Jurkat, Clone E6-1 (cell line): ENCODE results near the gene IFI27.

Source experiments
- DNase-seq: peaks from one replicate; pipeline ENCODE4 v3.0.0-alpha.2; 2011; ENCODE audit warnings: low read depth, low spot score
- H3K4me3 ChIP-seq: 2 replicates; pipeline ENCODE4 v1.5.1; 2011; ENCODE audit warnings: mild to moderate bottlenecking, low read length, control low read depth, moderate library complexity

The IFI27 gene

DNA sequence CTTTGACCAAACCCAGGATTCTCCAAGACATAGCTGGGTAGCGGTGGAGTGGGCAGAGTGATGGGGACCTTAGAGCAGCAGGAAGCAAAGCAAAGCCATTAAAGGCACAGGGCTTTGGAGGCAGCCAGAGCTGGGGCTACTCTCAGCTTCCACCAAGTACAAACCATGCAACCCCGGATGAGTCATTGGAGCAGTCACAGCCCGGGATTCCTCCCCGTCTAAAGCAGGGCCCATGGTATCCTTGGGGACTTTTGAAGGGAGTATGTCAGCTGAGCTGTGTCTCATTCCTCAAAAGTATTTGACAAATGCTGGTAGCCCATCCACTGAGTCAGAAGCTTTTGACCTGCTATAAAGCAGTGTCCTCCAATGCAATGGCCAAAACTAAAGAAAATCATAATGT lies 9.7 kb upstream of the IFI27 start:
- H3K4me3 ChIP-seq: no peak overlapping the region
- no peak for DNase-seq

DNA sequence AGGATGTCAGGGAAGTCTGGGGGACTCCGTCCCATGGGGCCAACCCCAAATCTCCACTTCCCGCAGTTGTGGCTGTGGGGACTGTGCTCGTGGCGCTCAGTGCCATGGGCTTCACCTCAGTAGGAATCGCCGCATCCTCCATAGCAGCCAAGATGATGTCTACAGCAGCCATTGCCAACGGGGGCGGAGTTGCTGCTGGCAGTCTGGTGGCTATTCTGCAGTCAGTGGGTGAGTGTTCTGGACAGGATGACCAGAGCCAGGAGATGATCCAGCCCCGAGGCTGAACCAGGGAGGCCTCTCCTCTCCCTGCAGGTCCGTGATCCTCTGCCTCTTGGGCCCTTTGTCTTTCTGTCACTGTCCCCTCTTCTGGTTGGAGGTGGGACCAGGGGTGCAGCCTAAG lies 8.8 kb upstream of the IFI27 start:
- DNase-seq: no peak
- no peak overlapping the region for H3K4me3 ChIP-seq

DNA sequence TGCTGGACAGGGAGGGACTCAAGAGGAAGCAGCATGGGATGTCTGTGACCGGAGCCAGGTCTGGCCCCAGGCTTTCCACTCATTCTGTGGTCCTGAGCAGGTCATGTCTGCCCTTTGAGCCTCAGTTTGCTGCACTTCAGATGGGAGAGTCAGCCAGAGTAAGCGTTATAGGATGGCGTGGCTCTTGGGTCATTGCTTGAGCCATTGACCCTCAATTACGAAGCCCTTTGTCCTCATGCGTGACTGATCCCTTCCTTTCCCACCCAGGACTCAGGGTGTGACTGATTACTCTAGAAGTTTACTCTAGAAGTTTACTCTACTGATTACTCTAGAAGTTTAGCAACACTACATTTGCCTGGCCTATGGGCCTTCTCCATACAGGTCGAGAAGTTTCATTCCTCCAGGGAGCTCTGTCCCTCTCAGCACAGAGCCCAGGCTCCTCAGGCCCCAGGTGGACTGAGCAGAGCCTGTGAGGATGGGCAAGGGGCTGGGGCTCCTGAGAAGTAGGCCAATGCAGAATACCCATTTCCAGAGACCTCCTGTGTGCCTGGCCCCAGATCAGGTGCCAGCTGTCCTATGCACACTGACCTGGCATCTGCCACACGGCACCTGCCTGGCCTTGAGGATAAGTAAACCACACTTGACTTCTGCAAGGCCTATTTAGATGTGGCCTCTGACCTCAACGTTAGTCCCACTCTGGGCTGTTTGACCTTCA lies 7.6 kb upstream of the IFI27 start:
- no peak overlapping the region for H3K4me3 ChIP-seq
- DNase-seq: no peak

DNA sequence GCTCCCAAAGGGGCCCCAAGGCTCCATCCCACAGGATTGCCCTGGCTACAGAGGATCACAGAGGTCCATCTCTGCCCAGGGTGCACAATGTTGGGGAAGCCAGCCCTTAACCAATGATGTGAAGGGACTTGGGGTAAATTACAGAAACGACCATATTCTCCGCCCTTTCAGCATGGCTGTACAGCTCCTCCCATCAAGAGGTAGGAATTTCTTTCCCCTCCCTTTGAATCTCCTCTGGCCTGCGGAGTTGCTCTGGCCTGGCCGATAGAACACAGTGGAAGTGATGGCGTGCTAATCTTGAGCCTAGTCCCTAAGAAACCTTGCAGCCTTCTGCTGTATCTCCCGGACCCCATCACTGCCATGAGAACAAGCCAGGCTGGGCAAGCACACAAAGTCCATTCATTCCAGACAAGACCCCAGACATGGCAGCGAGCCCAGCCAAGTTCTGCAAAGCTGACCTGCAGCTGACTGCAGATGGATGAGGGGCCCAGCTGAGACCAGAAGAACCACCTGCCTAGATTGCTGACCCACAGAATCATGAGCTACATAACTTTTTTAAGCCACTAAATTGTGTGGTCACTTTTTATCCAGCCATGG lies 6.9 kb upstream of the IFI27 start:
- no peak overlapping the region for H3K4me3 ChIP-seq
- no peak for DNase-seq

DNA sequence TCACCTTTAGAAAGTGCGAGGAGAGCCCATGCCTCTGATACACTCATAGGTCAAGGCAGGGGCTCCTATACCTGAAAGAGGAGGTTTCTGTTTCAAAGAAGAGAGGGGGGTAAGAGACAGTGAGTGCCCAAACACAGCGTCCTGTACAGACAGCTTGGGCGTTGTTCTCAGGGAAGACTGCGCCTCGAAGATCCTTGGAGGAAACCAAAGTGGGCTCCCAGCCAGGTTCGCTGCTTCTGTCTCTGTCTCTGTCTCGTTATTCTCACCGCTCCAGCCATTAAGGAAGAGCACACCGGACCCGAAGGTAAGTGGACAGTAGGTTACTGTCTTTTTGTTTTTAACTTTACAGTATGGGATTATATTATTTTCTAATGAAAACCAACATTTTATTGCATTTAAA lies 5.8 kb upstream of the IFI27 start:
- no peak for DNase-seq
- no peak overlapping the region for H3K4me3 ChIP-seq

DNA sequence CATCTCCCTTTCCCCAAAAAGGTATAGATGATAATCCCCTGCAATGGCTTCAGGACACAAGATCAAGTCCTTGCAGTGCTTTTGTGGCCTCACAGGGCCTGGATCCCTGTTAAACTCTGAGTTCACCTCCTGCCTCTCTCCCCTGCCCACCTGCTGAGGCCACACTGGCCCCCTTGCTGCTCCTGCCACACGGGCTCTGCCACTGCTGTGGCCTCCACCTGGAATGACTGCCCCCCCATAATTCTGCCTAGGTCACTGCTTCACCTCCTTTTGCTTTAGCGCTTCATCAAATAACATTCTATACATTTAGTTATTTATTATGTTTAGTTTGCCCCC lies 653 bp upstream of the IFI27 start:
- DNase-seq: no peak
- no peak overlapping the region for H3K4me3 ChIP-seq

DNA sequence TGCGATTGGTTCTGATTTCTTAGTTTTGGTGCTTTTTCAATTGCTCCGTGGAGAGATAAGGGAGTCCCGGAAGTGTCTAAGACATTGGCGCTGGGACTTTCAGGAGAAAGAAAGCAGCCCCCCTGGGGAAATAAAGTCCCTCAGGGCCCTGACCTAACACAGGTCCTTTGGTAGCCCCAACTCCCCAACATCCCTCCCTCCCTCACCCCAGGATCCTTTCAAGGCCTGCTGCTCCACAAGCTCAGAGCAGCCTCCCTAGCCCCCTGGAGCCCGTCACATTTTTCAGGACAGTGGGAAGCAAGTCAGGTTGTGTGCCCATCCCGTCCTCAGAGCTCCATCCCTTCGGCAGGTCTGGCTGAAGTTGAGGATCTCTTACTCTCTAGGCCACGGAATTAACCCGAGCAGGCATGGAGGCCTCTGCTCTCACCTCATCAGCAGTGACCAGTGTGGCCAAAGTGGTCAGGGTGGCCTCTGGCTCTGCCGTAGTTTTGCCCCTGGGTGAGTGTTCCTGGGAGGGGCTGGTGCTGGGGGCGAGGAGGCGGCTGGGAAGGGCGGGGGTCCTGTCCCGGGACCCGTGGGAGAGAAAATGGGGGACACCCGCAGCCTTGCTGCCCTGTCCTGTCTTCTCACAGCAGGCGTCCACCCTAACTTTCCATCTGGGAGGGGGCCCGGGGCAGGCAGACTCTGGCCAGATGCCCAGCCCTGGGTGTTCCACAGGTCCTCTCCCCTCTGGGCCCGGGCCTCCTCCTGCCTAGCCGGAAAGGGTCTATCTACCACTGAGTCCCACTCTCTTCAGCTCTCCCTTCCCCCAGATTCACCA lies 950 bp downstream of the IFI27 start:
- H3K4me3 ChIP-seq: no peak overlapping the region
- no peak for DNase-seq

DNA sequence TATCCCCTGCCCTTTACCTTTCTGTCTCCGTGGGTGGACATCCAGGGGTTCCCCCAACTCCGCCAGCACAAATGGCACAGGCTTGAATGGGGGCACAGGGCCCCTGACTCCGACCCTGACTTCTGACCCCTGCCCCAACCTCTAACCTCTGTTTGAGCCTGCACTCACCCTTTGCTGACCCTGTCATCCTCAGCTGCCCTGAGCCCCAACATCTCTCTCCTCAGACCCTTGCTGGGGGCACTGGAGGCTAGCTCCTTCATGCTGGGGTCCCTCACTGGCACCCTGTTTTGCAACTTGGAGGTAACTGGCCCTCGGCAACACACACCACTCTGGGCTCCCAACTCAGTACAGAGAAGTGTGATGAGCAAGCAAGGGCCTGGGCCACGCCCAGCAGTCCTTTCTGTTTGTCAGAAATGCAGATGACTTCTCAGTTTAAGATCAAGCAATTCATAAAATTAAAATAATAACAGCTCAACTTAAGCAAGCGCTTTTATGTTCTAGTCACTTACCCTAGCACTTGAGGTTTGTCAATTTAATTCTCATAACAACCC lies 2.1 kb downstream of the IFI27 start:
- DNase-seq: no peak
- H3K4me3 ChIP-seq: no peak overlapping the region

DNA sequence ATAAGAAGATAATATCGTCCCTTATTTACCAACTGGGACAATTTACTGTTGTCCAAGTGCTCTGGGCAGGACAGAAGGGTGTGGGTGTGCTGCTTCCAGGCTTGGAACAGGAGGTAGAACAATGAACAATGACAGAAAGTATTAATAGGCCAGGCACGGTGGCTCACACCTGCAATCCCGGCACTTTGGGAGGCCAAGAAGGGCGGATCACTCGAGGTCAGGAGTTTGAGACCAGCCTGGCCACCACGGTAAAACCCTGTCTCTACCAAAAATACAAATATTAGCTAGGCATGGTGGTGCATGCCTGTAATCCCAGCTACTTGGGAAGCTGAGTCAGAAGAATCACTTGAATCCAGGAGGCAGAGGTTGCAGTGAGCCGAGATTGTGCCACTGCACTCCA lies 2.5 kb downstream of the IFI27 start:
- DNase-seq: no peak
- H3K4me3 ChIP-seq: no peak overlapping the region

DNA sequence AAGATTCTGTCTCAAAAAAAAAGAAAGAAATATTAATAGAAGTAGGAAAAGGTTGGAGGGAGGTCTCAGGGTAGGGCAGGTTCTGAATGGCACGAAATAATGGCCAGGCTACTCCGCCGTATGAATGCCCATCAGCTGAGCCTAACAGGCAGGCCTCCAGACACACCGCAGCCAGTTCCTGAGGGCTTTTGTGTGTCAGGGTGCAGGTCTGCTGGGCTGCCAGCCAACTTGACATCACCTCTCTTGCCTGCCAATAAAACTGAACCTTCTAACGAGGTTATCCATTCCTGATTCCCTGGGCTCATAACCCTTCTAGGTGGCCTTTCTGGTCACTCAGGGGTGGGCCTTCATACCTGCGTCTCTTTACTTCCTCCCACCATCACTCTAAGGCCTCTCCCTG lies 3.0 kb downstream of the IFI27 start:
- H3K4me3 ChIP-seq: no peak overlapping the region
- DNase-seq: no peak

DNA sequence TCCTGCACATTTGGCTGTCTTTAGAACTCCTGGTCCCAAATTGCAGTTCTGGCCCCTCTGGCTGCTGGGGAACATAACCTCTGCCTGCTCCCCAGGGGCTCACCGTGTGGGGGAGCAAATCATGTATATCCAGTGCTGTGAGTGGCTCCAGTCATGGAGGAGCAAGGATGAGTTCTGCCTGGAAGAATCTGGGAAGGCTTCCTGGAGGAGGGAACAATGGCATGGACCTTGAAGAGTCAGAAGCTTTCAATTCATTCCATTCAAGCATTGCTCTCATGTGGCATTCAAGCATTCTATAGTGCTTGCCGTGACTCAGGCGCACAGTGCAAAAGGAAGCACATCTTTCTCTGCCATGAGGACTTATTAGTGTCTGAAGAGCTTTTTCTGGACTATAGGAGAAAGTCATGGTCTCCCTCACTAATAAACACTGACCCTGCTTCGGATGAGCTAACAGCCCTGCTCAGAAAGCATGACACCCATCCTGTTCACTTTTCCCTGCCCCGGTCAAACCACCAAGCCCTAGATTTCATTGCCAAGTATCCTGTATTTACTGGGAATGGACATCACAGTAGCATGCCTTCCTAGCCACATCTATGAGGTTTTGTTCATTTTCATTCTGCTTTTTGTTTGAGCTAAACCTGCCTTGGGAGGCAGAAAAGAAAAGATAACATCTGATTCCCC lies 3.5 kb downstream of the IFI27 start:
- DNase-seq: no peak
- no peak overlapping the region for H3K4me3 ChIP-seq

DNA sequence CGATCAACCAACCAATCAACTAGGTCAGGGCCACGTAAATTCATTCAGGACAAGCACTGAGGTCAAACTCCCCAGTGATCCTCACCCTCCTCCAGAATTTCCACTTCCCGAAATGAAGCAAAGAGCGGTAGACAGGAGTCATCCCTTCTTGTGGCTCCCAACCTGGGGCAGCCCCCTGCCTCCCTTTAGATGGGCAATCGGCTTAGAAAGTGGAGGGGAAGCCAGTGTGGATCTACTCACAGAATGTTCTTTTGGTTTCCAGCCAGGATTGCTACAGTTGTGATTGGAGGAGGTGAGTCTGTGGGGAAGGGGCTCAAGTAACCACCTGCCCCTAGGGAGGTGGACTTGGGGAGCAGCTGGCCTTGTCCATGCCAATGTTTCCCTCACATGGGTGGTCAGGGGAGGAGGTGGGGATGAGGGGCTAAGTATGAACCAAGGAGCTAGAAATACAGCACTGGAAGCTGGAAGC lies 4.1 kb downstream of the IFI27 start:
- DNase-seq: no peak
- H3K4me3 ChIP-seq: no peak overlapping the region

DNA sequence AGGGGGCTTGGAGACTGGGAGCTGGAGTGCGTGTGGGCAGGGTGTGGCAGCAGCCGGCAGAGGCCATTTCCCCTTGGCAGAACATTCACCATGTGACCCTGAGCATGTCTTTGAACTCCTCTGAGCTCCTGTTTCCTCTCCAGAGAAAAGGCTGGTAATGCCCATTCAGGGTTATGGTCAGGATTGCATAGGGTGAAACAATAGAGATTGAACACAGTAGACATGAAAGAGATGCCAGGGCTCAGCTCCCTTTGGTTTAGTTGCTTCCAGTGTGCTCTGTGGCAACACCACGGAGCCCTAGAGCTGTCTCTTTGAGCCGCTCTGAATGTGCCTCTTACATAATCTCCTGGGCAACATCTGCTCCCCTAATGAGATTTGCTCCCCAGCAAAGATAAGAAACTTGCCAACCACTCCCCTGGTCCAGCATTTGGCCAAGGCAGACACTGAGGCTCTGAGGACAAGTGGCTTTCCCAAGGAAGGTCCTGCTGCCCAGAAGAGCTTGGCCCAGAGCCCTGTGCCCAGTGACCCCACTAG lies 4.6 kb downstream of the IFI27 start:
- DNase-seq: no peak
- no peak overlapping the region for H3K4me3 ChIP-seq

DNA sequence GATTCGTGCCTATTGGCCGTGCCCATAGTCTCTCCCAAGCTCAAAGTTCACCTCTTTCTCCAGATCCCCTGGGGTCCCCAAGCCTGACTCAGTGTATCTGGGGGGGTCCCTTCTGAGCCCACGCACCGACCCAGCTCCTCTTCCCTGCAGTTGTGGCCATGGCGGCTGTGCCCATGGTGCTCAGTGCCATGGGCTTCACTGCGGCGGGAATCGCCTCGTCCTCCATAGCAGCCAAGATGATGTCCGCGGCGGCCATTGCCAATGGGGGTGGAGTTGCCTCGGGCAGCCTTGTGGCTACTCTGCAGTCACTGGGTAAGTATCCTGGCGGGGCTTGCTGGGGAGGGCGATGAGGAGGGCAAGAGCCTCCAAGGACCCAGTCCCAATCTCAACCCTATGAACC lies 5.1 kb downstream of the IFI27 start:
- DNase-seq: no peak
- no peak overlapping the region for H3K4me3 ChIP-seq

DNA sequence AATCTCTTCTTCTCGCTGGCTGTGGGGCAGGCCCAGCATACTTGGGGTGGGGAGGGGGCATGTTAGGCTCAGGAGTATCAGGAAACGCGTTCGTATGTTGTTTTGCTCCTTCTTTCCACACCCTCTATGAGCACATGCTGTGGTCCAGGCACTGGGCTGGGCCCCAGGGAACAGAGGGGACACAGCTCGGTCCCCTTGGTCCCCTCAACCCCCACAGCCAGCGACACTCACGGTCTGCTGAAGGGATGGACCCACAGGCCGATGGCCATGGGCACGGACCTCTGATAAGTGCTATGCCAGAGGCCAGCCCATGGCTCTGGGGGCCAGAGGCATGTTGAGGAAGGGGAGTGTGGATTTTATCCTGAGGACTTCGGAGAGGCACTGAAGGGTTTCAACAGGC lies 6.2 kb downstream of the IFI27 start:
- H3K4me3 ChIP-seq: no peak overlapping the region
- DNase-seq: no peak

DNA sequence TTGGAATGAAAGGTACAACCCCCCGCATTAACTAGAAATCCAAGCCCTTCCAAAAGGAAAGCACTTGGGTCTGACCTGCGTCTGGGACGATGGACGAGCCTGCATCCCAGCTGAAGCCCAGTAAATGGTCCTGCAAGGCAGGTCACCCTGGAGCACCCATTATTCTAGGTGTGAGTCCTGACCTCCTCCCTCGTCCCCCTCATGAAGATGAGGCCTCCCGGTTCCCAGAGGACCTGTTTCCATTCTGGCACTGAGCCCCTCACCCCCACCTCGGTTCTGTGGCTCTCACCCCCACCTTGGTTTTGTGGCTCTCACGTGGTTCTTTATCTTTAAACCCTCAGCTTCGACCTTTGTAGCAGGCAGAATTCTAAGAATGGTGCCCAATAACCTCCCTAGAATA lies 7.3 kb downstream of the IFI27 start:
- no peak overlapping the region for H3K4me3 ChIP-seq
- DNase-seq: no peak

DNA sequence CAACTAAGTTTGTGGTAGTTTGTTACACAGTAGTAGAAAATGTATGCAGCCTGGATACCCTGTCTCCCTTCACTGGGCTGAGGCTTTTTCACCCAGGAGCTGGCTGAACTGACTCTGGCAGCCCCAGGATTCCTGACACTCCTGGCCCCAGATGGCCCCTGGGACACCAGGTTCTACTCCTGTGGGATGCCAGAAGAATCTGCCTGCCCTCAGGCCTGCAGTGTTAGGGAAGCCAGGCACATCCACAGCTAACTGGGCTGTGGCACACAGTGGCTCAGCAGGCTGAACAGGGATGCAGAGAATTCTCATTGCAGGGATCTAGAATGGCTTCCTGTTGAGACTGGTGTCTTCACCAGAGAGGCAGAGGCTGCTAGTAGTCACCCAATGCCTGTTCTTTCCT lies 8.5 kb downstream of the IFI27 start:
- DNase-seq: no peak
- H3K4me3 ChIP-seq: no peak overlapping the region

DNA sequence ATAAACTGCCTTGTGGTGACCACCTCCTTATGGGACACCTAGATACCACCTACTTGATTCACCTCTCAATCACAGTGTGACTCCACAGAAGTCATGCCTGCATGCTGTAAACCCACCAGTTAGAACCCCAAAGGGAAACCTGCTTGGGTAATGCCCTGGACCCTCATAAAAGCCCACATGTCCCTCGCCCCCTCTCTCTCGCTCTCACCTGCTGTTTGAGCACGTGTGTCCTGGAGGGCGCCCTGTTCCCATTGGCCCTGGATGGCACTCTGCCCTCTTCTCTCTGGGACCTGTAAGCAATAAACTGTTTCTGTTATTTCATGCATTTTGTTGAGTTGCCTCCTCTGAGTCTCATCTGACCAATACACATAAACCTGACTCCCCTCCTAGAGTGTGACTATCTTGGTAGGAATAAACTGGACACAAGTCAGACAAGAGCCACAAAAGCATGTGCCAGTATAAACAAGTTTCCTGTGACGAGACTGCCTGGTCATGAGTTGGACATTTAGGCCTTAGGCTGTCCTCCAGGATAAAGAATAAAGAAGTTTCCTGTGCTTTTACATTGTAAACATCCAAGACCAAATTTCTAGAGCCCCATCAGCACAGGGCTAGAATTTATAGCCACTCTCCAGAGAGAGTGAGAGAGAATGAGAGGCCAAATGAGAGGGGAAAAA lies 10.3 kb downstream of the IFI27 start:
- H3K4me3 ChIP-seq: no peak overlapping the region
- no peak for DNase-seq

DNA sequence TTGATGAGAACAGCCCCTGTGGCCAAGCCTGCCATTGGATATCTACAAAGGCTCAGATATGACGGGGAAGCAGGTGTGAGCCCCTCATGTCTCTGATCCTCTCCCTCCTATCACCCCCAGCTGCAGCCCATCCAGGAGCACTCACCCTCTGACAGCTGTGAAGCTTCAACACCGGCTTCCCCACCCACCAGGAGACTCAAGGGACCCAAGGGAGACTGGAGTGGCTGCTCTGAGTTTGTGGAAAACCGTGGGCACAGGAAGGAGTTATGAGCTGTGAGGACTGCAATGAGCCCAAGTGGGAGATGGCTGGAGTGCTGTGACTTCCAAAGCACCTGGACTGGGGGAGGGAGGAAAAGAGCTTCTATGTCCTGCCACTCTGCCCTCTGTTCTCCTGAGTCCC lies 10.9 kb downstream of the IFI27 start:
- no peak overlapping the region for H3K4me3 ChIP-seq

More for the DNA sequence above, 10.9 kb downstream of the IFI27 start:
- DNase-seq: no peak
